ENCODE measurements around the gene FAM149B1. TPM values are rescaled to one million over a fixed set of nuclear protein-coding genes. Genes with fewer than 3 reads are reported as not detected.

Gene FAM149B1
- polyA plus RNA-seq, 1 donor (not counting 4 experiments of a cell fraction or from before 2014, with no cell fraction given): 22.2 TPM

DNA sequence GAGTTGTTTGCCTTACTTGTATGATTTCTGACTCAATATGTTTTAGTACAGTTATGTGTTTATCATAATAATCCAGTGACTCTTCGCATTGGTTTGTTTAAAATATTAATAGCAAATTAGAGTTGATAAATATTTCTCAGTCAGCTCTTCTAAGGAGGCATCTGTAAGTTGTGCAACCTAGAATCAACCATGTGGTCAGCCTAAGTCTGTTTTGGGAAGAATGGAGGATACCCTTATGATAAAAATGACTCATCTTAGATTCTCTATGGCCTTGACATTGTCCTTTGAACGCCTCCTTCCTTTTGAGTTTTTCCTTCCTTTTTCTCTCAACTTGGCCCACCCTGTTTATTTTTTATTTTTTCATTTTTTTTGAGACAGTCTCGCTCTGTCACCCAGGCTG lies 60.3 kb downstream of the FAM149B1 start:
- TF ChIP-seq EZH2 (IDR thresholded peaks at IDR 0.05; ENCODE audit: low read length): no peak
- TF ChIP-seq, protein P1, sequence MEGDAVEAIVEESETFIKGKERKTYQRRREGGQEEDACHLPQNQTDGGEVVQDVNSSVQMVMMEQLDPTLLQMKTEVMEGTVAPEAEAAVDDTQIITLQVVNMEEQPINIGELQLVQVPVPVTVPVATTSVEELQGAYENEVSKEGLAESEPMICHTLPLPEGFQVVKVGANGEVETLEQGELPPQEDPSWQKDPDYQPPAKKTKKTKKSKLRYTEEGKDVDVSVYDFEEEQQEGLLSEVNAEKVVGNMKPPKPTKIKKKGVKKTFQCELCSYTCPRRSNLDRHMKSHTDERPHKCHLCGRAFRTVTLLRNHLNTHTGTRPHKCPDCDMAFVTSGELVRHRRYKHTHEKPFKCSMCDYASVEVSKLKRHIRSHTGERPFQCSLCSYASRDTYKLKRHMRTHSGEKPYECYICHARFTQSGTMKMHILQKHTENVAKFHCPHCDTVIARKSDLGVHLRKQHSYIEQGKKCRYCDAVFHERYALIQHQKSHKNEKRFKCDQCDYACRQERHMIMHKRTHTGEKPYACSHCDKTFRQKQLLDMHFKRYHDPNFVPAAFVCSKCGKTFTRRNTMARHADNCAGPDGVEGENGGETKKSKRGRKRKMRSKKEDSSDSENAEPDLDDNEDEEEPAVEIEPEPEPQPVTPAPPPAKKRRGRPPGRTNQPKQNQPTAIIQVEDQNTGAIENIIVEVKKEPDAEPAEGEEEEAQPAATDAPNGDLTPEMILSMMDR (optimal IDR thresholded peaks at IDR 0.05 in 1 of 3, IDR thresholded peaks at IDR 0.05 in 1 of 3, conservative IDR thresholded peaks at IDR 0.05 in 1 of 3; ENCODE audit: extremely low read depth in 1 of 3, insufficient read depth in 2 of 3, low read length in 3 of 3): no peak
- dilution Hi-C loops (cut with MboI; ENCODE audit: extremely low pct_ligation_motif_present, low sequenced_read_pairs): no loop called here

GRCh38 chr10:73229567-73229966 lies 61.6 kb downstream of the FAM149B1 start:
- Histone ChIP-seq H4K20me1 (ENCODE audit: control insufficient read depth, extremely low read depth, insufficient read depth, low read length) (no peaks in the 10 kb centered on the region), H3K4me1 (ENCODE audit: control insufficient read depth, extremely low read depth, insufficient read depth, low read length) (no peaks in the 10 kb centered on the region), H3K4me3 (ENCODE audit: control insufficient read depth in 2 of 3, extremely low read depth in 1 of 3, insufficient read depth in 2 of 3, low read depth in 1 of 3, low read length in 3 of 3) (no peak overlapping the region), H3K9me3 (ENCODE audit: control insufficient read depth, low read depth, low read length) (no peaks in the 10 kb centered on the region), H3K79me2 (ENCODE audit: control insufficient read depth, insufficient read depth, low read length) (no peaks in the 10 kb centered on the region), H2AFZ (ENCODE audit: control insufficient read depth, low read length) (no peak overlapping the region), H3K9ac (ENCODE audit: control insufficient read depth, extremely low read depth, insufficient read depth, low read length) (no peak overlapping the region), H3K9me1 (ENCODE audit: control insufficient read depth, extremely low read depth, insufficient read depth, low read length) (no peaks in the 10 kb centered on the region), H3K27ac (ENCODE audit: control insufficient read depth, insufficient read depth, low read length) (no peak overlapping the region), H3K36me3 (ENCODE audit: control insufficient read depth in 2 of 2, extremely low read depth in 1 of 2, insufficient read depth in 2 of 2, low read length in 2 of 2) (peaks cover 0 to 7% of the 10 kb centered on the region in 2 experiments), H3K4me2 (ENCODE audit: control insufficient read depth, extremely low read depth, insufficient read depth, low read depth, low read length) (no peak overlapping the region), H3K27me3 (ENCODE audit: control insufficient read depth, extremely low read depth, insufficient read depth, low read length) (no peaks in the 10 kb centered on the region)
- TF ChIP-seq, protein P1 (optimal IDR thresholded peaks at IDR 0.05 in 1 of 3, IDR thresholded peaks at IDR 0.05 in 1 of 3, conservative IDR thresholded peaks at IDR 0.05 in 1 of 3; ENCODE audit: extremely low read depth in 1 of 3, insufficient read depth in 2 of 3, low read length in 3 of 3): no peak
- no peak for TF ChIP-seq EZH2 (IDR thresholded peaks at IDR 0.05; ENCODE audit: low read length)
- dilution Hi-C loops (cut with MboI; ENCODE audit: extremely low pct_ligation_motif_present, low sequenced_read_pairs): no loop called here
- no peak for FAIRE-seq
- no peak for DNase-seq (ENCODE audit: low read depth, low spot score)

More for the DNA sequence above, 60.3 kb downstream of the FAM149B1 start:
- H3K36me3 ChIP-seq (ENCODE audit: control insufficient read depth in 2 of 2, extremely low read depth in 1 of 2, insufficient read depth in 2 of 2, low read length in 2 of 2): peaks cover 0 to 7% of the 10 kb centered on the region in 2 experiments
- H3K9ac ChIP-seq (ENCODE audit: control insufficient read depth, extremely low read depth, insufficient read depth, low read length): no peak overlapping the region
- no peak overlapping the region for H3K4me2 ChIP-seq (ENCODE audit: control insufficient read depth, extremely low read depth, insufficient read depth, low read depth, low read length)
- no peaks in the 10 kb centered on the region for H3K9me1 ChIP-seq (ENCODE audit: control insufficient read depth, extremely low read depth, insufficient read depth, low read length)
- H3K79me2 ChIP-seq (ENCODE audit: control insufficient read depth, insufficient read depth, low read length): no peaks in the 10 kb centered on the region
- no peak overlapping the region for H3K4me3 ChIP-seq (ENCODE audit: control insufficient read depth in 2 of 3, extremely low read depth in 1 of 3, insufficient read depth in 2 of 3, low read depth in 1 of 3, low read length in 3 of 3)
- H3K9me3 ChIP-seq (ENCODE audit: control insufficient read depth, low read depth, low read length): no peaks in the 10 kb centered on the region
- FAIRE-seq: no peak
- H4K20me1 ChIP-seq (ENCODE audit: control insufficient read depth, extremely low read depth, insufficient read depth, low read length): no peaks in the 10 kb centered on the region
- H3K27me3 ChIP-seq (ENCODE audit: control insufficient read depth, extremely low read depth, insufficient read depth, low read length): no peaks in the 10 kb centered on the region
- H3K27ac ChIP-seq (ENCODE audit: control insufficient read depth, insufficient read depth, low read length): no peak overlapping the region
- no peak overlapping the region for H2AFZ ChIP-seq (ENCODE audit: control insufficient read depth, low read length)
- no peak for DNase-seq (ENCODE audit: low read depth, low spot score)
- no peaks in the 10 kb centered on the region for H3K4me1 ChIP-seq (ENCODE audit: control insufficient read depth, extremely low read depth, insufficient read depth, low read length)

Measured in keratinocyte (primary cell).